GM18861 (cell line): Measurements from ENCODE around the gene UBE3C.
"Not testable (repeated sequence)": the region's sequence is repeated elsewhere in the genome, so short reads cannot be mapped to it uniquely, and the experiment has no call there.

Source experiments
- ATAC-seq: cut with Tn5 transposase; IDR thresholded peaks from one replicate; pipeline ENCODE4 v1.9.1; 2021; ENCODE audit not compliant: unreplicated experiment

The UBE3C gene

DNA sequence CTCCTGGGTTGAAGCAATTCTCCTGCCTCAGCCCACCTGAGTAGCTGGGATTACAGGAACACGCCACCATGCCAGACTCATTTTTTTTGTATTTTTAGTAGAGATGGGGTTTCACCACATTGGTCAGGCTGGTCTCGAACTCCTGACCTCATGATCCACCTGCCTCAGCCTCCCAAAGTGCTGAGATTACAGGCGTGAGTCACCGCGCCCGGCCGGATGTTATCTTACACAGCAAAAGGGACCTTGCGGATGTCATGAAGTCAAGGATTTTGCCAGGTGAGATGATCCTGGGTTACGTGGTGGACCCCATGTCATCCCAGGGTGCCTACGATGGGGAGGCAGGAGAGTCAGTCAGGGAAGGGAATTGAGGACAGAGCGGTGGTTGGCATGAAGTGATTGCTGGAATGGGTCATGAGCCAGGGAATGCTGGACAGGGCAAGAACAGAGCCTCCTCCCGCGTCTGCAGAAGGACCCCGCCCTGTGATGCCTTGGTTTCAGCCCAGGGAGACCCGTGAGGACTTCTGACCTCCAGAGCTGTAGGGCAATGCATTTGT lies 8.7 kb upstream of the UBE3C start:
- ATAC-seq: no peak

GRCh38 chr7:157130849-157131248 lies 7.9 kb upstream of the UBE3C start:
- ATAC-seq: not testable (repeated sequence)

DNA sequence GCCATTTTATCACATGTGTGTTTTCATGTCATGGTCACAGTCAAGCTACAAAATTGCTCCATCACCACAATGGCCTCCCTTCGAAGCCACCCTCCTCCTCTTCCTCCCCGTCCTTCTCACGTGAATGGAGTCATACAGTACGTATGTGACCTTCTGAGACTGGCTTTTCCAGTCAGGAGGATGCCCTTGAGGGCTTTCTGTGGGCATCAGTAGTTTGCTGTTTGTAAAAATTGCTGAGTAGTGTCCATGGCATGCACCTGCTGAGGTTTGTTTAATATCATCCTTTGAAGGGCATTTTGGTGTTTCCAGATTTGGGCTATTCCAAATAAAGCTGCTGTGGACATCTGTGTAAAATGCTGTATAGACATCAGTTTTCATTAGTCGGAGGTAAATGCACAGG lies 5.9 kb upstream of the UBE3C start:
- ATAC-seq: no peak

- no peak for ATAC-seq
Measured at GRCh38 chr7:157133304-157133703, 5.4 kb upstream of the UBE3C start.

- no peak for ATAC-seq
Measured at GRCh38 chr7:157136372-157136771, 2.4 kb upstream of the UBE3C start.

DNA sequence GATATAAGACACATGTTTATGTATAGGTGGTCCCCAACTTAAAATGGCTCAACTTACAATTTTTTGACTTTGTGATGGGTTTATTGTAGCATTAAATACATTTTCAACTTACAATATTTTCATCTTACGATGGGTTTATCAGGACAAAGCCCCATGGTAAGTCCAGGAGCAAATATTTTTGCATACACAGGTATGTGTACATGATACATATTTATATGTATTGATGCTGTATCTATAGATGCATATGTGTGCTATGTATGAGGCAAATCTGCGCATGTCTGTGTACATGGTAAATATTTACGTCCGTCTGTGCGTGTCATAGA lies 664 bp upstream of the UBE3C start:
- peak; percentile 26 for ATAC-seq

GRCh38 chr7:157139111-157139809 lies 534 bp downstream of the UBE3C start:
- peak; percentile 47 for ATAC-seq

- ATAC-seq: no peak
Measured at GRCh38 chr7:157139810-157140510, 1.2 kb downstream of the UBE3C start.

- ATAC-seq: no peak
Measured at GRCh38 chr7:157140511-157140905, 1.8 kb downstream of the UBE3C start.

DNA sequence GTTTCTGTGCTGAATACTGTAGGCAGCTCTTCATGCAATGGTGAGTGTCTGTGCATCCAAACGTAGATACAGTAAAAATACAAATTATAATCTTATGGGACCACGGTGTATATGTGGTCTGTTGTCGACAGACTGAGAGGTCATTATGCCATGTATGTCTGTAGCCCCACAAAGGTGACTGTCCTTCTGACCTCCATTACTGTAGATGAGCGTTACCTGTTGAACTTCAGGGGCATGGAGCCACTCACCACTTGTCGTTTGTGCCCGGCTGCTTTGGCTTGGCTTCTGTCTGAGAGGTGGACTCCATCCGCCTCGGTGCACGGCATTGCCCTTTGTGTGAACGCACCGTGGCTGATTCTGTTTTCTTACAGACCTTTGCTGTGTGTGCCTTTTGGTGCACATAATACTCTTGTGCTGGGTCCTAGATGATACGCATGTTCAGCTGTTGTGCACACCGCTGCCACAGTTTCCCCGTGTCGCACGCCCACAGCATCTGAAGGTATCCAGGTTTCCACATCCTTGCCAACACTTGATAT lies 2.9 kb downstream of the UBE3C start:
- ATAC-seq: no peak

DNA sequence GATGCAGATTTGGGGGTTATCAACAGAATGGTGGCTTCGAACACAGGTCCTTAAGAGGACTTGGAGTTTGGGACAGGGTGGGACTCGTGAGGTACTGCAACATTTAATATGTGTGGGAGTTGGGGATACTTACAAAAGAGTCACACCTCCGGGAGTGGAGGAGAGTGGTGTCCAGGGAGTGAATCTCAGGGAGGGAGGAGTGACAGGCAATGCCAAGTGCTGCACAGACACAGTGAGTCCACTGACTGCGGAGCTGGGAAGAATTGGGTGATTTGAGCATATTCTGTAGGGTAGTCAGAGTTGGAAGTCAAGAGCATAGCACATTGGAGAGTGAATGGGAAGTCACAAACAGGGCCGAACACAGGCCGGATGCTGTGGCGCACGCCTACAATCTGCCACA lies 5.1 kb downstream of the UBE3C start:
- ATAC-seq: no peak

- no peak for ATAC-seq
Measured at GRCh38 chr7:157149317-157149716, 10.6 kb downstream of the UBE3C start.

DNA sequence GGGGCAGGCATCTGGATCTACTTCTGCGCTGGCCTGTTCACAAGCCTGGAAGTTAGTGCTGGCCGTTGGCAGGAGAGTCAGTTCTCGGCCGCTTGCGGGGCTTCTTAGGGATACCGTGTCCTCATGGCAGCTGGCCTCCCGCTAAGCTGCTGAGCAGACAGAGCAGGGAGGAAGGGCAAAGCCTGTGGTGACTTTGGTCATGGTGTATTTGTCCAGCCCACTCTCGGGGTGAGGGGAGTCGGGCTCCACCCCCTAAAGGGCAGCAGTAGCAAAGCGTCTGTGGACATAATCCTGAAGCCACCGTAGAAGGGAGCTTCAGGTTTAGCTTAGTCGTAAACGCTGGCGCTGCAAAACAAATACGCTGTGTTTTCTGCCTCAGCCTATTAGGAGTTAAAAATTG lies 12.2 kb downstream of the UBE3C start:
- ATAC-seq: no peak

GRCh38 chr7:157151626-157152339 lies 13.1 kb downstream of the UBE3C start:
- no peak for ATAC-seq

GRCh38 chr7:157152391-157152937 lies 13.7 kb downstream of the UBE3C start:
- ATAC-seq: no peak

GRCh38 chr7:157153260-157153659 lies 14.5 kb downstream of the UBE3C start:
- ATAC-seq: no peak

- ATAC-seq: no peak
Measured at GRCh38 chr7:157155959-157156358, 17.2 kb downstream of the UBE3C start.

- no peak for ATAC-seq
Measured at GRCh38 chr7:157158400-157158799, 19.7 kb downstream of the UBE3C start.

- ATAC-seq: not testable (repeated sequence)
Measured at GRCh38 chr7:157159537-157159936, 20.8 kb downstream of the UBE3C start.

GRCh38 chr7:157160433-157160832 lies 21.7 kb downstream of the UBE3C start:
- no peak for ATAC-seq

DNA sequence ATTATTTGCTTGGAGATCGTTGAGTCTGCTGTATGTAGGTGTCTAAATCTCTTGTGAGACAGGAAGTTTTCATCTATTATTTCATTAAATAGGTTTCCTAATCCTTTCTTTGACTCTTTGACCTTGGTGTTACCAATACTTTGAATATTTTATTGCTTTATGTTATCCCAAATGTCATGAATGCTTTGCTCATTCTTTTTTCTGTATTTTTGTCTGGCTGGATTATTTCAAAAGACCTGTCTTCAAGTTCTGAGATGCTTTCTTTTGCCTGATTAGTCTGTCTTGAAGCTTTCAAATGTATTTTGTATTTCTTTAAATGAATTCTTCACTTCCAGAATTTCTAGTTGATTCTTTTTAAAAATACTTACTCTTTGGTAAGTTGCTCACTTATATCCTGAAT lies 27.3 kb downstream of the UBE3C start:
- ATAC-seq: no peak
